HG03439 (cell line): ENCODE data around the gene DUSP2.

Experiments used
- ATAC-seq: cut with Tn5 transposase; IDR thresholded peaks from one replicate; pipeline ENCODE4 v1.9.1; 2021; ENCODE audit warnings: mild to moderate bottlenecking, moderate library complexity; ENCODE audit not compliant: unreplicated experiment

The DUSP2 gene

GRCh38 chr2:96104487-96104861, 40.8 kb downstream of the DUSP2 start:
- no peak for ATAC-seq

GRCh38 chr2:96103761-96104486, 41.3 kb downstream of the DUSP2 start:
- ATAC-seq, result no peak

GRCh38 chr2:96103187-96103601, 42.0 kb downstream of the DUSP2 start:
- ATAC-seq, result no peak

- ATAC-seq, result no peak
These were observed 42.5 kb downstream of the DUSP2 start for GRCh38 chr2:96102596-96103186.

GRCh38 chr2:96100893-96101304, 44.3 kb downstream of the DUSP2 start:
- ATAC-seq, result no peak

- ATAC-seq, result no peak
These were observed 45.1 kb downstream of the DUSP2 start for GRCh38 chr2:96099861-96100798.

GRCh38 chr2:96098900-96099590, 46.2 kb downstream of the DUSP2 start:
- no peak for ATAC-seq

GRCh38 chr2:96097951-96098823, 47.1 kb downstream of the DUSP2 start:
- ATAC-seq, result no peak

- no peak for ATAC-seq
These were observed 47.8 kb downstream of the DUSP2 start for GRCh38 chr2:96097441-96097840.

GRCh38 chr2:96095116-96095636, 50.1 kb downstream of the DUSP2 start:
- ATAC-seq, result no peak

- no peak for ATAC-seq
These were observed 51.7 kb downstream of the DUSP2 start for GRCh38 chr2:96093528-96093927.
